ENCODE data around the gene ZNF408.

Gene ZNF408

DNA sequence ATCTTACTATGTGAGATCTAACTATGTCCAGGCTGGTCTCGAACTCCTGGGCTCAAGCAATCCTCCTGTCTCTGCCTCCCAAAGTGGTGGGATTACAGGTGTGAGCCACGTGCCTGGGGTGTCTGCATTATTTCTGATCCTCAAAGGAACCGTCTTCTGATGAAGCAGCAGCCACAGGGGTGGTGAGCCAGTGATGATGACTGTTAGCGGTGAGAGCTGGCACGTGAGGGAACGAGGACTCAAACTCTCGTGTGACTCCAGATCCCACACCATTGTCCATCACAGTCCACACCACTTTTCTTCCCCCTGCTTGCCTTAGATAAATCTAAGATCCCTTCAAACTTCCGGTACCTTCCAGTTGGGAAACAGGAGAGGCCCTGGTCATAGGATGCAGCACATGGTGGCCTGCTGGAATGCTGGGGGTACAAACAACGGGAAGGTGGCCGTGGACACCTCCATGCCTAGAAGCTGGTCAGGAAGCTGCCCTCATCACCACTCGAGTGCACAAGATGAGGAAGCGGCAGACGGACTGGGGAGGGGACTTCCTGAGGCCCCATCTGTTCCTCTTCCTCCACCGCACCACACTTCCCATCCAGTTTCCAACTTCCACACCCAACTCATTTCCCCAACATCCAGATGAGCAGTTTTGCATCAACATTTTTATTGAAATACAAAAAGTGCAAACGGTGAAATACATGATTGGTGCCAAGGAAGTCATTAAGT lies 24.2 kb upstream of the ZNF408 start:
- peak; percentile 71 to 73 (median 72) for DNase-seq

DNA sequence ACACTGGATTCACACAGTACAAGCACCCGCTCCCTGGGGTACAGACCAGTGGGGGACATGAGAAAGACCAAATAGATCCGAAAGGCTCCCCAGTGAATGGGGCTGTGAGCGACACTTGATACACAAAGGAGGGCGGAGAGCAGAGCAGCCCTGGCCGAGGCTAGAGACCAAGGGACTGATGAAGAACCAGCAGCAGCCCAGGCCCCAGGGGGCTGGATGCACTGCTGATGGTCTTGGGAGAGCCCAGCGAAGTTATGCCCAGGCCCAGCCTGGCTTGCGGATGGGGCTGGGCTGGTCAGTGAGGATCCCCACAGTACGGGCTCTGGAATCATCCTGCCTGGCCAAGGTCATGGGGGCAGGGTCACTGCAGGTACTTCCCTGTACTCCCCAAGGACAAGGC lies 23.7 kb upstream of the ZNF408 start:
- no peak for DNase-seq

DNA sequence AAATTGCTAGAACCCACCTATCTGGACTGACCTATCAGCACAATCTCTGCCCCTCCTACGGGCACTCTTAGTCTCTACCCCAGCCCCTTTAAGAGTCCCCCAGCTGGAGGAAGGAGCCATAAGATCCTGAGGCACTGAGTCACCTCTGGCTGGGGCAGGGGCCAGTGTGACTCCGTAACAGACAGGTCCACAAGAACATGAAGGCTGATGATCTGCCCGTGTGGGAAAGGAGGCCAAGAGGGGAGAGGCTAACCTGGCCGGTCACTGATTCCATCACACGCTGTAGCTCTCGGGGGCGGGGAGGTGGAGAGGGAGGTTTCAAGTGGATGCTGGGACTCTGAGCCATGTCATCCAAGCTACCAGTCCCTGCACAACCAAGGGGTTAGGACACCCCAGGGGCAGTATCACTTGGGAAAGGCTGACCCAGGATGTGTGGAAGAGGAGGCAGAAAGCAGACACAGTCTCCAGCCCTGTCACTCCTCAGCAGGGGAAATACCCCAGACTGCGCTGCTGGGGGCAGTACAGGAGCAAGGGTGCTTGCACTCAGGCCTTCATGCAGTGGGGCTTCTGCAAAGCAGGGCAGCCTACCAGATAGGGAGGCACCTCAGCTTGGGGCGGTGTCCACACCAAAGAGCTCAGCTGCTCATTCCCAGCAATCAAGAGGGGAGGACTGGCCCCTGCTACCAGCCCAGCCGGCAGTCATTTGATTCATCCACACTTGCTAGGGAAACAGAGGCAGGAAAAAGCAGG lies 22.7 kb upstream of the ZNF408 start:
- DNase-seq, result no peak

DNA sequence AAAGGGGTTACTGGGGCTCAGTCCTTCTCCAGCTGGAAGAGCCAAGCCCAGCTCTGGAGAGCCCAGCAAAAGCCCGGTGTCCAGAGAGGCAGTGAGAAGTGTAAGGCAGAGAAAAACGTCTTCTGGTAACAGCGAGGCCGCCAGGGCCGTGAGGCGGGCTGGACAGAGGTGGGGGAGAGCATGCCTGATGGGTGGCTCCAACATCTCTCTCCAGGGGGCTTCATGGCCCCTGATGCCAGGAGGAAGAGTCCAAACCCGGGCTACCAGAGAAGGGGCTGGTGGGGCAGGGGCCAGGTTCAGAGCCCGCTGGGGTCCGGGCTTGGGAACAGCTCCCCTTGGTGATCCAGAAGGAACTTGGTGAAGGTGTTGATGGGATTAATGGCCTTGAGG lies 22.1 kb upstream of the ZNF408 start:
- no peak for DNase-seq

DNA sequence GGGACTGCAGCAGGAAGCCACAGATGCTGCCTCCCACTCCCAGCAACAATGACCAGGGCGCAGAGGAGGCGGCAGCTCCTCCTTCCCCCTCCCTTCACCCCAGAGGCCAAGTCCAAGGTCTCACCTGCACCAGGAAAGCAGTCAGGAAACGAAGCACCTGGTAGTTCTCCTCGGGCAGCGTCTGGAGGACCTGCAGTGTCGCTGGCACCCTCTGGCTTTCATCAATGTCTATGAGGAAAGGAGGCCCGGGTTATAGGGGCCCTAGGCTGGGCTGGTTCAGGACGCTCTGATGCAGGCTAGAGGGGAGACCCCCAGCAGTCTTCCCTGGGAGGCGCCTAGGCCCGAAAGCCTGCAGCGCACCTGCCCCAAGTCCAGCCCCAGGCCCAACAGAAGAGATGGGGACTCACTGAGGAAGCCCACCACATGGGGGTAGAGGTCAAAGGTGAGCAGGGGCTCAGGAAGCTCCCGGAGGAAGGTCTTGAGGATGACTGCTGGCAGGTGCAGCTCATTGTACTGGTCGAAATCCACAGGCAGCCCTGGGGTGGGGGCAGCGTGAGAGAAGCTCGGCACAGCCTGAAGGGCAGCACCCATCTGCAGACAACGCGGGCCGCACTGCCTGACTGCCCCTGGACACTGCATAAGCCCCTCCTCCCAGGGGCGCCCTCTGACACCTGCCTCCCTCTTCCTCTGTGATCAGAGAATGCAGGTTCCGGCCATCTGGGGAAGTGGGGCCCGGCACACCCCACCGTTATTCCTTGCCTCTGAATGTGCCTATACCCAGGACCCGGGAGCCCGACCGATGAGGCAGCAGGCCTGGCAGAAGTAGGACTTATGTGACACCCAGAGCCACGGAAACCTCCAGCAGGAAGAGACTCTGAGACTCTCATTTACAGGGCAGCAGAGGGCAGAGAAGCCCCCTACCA lies 21.3 kb upstream of the ZNF408 start:
- DNase-seq, result no peak

DNA sequence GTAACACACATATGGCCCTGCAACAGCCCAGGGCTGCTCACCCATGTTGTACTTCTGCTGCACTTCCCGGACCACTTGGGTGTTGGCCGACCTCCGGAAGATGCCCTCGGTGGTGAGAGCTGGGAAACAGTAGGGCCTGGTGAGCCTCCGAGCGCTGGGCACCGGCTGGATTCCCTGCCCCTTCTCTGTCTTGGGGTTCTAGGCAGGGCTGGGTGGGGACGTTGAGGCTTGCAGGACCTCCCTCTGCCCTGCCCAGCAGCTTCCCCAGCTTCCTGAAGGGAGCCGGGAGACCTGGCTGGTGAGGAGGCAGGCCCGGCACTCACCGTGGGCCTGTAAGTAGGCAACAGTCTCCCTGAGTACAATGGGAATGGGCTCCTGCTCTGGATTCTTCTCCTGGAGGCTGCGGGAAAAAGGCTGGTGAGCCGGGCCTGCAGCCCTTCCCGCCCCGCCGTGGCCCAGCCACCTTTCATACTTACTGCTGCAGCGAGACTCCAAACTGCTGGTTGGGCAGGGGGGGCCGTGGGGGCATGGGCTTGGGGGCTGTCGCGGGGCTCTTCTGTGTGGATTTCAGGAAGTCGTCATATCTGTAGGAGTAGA lies 20.6 kb upstream of the ZNF408 start:
- no peak for DNase-seq

DNA sequence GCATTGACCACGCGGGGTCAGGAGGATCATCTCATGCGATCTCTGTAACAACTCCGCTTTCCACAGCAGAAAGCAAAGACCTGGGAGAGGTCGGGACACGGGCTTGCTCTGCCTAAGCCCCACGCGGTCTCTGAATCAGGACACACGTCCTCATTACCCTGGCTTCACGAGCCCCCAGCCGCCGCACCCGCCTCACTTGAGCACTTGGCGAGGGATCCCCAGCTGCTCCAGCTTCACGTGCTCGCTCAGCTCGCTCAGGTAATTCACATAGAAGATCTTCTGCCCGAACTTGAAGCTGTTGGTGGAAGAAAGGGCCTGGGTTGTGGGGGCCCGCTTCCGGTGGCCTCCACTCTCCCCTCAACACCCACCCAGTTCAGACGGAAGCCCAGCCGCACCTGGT lies 20.0 kb upstream of the ZNF408 start:
- no peak for DNase-seq

DNA sequence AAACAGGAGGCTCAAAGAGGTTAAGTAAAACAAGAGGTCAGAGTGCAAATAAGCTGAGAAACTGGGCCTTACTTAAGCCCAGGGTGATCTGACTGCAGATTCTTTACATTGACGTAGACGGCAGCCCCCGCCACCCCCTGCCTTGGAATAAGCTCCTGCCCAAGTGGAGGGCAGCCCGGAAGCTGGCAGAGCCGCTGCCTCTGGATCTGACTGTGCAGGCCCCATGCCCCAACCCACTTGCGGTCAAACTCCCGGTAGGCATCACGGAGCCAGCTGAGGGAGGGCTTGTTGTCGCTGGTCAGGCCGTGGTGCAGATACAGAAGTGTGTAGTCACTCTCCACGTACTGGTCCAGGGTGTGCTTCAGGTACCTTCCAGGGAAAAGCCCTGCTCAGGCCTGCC lies 19.0 kb upstream of the ZNF408 start:
- no peak for DNase-seq

DNA sequence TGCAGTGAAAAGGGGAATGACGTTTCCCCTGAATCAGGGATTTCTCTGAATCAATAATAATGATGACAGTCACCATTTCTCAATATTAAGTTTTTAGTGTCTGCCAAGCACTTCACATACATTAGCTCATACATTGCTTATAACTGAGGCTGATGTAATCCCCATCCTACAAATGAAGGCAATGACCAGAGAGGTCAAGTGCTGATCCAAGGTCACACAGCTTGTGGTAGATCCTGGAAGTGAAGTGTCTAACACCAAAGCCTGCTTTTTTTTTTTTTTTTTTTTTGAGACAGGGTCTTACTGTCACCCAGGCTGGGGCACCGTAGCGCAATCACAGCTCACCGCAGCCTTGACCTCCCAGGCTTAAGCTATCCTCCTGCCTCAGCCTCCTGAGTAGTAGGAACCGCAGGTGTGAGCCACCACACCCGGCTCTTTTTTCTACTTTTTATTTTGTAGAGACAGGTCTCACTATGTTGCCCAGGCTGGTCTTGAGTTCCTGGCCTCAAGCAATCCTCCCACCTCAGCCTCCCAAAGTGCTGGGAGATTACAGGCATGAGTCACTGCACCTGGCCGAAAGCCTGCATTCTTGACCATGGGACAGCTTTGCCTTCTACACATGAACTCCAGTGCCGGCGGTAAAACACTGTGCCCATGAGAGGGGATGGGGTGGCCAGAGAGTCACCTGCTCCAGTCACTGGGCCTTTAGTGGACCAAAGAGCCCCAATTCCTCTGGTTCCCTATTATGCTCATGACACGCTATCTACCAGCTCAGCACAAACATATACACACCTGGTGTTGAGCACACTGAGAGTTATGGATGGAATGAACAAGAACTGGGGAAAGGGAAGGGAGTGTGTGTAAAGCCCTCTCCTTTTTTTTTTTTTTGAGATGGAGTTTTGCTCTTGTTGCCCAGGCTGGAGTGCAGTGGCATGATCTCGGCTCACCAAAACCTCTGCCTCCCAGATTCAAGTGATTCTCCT lies 17.8 kb upstream of the ZNF408 start:
- DNase-seq, result no peak

DNA sequence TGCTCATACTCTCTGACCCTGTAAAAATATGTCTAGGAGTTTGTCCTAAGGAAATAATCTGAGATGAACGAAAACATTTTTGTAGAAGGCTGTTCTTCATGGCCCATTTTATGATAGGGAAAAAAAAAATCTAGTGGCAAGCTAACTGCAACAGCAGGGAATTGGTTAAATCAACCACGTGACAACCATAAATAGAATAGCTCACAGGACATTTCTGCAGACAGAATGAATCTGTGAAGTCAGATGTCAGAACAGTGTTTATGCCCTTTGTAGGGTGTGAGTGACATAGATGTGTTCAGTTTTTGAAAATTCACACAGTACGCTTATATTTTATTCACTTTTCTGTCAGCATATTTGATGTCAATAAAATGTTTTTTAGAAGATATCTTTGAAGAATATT lies 16.5 kb upstream of the ZNF408 start:
- no peak for DNase-seq

DNA sequence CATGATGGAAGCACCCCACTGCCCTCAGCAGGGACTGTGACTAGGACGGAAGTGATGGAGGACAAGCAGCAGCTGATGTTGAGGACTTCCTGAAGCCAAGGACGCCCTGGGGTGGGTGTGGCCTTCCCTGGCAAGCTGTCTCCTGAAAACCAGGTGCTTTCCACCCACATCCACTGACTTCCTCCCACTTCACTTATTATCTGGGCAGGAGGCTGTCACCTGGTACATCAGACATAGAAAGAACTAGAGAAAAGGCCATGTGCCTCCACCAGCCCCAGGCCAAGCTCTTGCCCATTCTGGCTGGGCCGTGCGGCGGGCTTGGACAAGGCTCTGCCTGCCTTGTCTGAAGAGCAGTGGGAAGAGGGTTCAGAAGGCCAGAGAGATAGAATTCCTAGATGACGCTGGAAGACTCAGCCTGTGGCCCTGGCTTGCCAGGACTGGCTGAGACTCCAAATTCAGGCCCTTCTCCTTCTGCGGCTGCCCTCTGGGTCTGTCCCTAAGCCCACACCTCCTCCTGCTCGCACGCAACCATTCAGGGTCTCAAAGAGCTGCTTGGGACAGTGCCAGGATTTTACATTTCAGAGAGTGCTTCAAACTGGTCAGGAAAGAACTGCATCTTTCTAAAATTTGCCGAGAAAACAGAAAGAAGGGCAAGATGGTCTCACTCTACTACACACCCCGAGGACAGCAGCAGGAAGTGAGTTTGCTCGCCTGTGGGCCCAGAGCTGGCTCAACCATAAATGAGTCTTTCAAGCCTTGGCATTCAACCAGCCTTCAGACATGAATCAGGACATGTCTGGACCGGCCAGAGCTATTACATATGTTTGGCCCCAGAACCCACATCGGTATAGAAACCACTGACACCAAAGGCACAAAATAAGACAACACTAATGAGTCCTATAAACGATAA lies 13.7 kb upstream of the ZNF408 start:
- DNase-seq, result no peak

DNA sequence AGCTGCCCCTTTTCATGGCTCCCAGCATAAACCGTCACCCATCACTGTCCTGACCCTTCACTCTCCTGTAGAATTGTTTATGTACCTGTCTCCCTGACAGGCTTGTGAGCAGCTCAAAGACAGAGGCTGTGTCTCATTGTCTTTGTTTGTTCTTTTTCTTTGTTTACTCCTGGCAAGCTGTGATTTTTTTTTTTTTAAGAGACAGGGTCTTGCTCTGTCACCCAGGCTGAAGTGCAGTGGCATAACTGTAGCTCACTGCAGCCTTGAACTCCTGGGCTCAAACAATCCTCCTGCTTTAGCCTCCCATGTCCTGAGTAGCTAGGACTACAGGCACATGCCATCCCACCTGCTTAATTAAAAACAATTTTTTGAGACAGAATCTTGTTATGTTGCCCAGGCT lies 10.1 kb upstream of the ZNF408 start:
- DNase-seq, result no peak

DNA sequence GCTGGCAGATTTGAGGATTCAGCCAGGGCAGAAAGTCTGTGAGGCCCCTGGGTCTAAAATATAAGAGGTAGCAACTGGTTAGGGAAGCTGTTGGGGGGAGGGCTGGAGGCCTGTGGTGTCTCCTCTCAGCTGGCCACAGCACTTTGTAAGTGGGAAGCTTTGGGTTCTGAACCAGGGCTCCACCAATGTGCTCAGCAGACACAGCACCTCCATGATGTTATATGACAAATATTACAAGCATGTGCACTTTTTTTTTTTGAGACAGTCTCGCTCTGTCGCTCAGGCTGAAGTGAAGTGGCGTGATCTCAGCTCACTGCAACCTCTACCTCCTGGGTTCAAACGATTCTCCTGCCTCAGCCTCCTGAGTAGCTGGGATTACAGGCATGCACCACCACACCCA lies 8.4 kb upstream of the ZNF408 start:
- no peak for DNase-seq

DNA sequence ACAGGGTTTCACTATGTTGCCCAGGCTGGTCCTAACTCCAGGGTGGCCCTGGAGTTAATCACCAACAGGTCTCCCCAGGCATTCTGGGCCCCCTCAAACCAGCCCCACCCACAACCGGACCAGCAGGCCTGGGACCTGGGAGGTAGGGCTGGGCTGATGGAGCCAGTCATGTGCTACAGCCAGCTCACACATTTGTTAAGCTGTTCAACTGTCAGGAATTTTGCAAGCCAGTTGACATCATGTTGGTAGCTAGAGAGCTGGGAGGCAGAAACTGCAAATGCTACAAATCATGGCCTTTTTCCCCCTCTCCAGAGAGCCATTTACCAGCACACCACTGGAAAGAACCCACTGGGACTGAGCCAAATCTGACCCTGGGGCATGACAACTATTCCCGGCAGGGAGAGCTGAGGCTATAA lies 7.2 kb upstream of the ZNF408 start:
- no peak for DNase-seq

DNA sequence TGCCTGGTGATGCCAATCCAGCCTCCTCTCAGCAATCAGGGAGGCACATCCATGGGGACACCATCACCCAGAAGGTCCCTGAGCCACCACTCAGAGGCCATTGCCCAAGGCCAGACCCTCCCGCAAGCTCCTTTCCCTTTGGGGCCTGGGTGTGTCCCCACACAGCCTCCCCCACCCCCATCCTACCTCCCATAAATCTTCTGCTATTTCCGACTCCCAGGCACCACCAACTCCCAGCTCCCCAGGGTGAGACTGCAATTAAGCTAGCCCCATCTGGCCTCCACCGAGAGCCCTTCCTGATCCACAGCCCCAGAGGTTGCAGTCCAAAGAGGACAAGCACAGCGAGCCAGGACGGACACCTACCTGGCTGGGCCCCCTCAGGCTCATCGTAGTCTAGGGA lies 6.8 kb upstream of the ZNF408 start:
- DNase-seq, result no peak

DNA sequence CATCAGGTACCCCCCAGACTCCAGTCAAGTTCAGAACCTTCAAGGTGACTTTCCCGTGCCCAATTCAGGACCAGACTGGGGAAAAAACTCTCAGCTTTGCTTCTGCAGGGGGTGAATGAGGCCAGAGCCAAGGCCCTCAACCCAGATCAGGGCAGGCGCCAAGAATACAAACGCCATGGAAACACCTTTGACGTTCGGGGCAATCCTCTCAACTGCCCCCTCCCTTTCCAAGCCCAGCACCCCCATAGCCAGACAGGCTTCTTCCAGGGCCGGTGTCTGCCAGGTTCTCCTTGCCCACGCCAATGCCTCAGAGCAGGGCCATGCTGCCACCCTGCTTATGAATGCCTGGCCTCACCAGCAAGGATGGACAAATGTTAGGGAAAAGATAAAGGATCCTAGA lies 6.2 kb upstream of the ZNF408 start:
- DNase-seq, result no peak

DNA sequence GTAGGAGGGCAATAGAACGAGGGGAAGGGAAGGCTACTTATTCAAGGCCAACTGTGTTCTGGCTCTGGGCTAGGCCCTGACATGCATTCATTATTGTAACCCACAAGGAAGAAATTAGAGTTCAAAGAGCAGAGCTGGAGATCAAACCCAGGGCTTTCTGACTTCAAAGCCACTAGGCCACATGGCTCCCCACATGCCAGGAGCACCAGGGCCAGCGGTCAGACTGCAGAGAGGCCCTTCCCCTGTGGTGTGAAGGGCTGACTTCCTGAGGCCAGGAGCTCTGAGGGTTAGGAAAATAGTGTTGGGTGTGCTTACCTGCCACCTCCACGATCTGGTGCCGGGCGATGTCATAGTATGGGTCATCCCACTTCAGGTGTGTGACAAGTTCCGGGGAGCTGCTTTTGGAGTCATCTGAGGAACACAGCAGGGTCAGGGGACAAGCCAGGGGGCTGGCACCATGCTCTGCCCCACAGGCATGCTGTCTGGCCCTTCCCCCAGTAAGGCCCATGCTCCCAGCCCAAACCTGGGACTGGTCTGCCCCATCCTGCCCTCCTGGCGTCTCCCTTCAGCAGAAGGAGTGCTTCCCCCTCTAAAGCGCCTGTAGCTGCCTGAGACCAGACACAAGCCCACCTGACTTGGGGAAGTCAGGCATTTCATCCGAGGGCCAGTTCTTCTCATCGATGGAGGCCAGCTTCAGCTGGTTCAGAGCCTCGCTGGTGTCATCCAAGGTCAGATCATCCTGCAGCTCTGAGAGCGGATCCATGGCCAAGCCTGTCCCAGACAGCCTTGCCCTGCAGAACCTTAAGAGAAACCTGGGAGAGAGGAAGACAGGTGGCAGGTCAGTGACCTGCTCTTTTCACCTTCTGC lies 5.3 kb upstream of the ZNF408 start:
- DNase-seq, result no peak

DNA sequence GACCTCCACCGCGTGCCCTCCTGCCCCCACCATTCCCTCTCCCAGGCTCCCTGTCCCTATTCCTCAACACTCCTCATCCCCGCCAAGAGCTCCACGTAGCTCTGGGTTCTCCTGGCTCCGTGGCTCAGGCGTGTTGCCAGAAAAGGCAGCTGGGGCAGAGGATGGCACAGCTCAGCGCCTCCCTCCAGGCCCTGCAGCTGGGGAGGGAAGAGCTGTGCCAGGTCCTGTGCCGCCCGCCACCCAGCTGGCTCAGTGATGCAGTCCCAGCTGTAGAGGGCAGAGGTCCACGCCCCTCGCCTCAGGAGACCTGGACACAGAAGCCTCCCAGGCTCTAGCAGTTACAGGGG lies 4.6 kb upstream of the ZNF408 start:
- DNase-seq, result no peak

DNA sequence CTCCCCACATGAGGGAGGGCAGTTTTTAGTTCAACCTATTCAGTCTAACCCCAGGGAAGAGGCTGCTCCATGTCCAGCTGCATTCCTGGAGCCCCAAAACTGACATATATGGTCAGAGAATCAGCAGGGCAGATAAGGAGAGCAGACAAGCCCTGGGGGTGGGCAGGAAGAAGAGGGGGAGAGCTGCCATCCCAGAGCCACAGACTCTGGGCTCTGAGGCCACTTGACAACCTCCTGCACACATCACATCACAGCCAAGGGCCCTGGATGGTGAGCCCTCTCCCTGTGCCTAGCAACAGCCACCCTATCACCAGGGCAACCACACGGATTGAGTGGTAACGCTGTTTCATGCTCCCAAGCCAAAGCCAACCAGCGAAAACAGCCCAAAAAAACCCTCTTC lies 3.5 kb upstream of the ZNF408 start:
- DNase-seq, result no peak

DNA sequence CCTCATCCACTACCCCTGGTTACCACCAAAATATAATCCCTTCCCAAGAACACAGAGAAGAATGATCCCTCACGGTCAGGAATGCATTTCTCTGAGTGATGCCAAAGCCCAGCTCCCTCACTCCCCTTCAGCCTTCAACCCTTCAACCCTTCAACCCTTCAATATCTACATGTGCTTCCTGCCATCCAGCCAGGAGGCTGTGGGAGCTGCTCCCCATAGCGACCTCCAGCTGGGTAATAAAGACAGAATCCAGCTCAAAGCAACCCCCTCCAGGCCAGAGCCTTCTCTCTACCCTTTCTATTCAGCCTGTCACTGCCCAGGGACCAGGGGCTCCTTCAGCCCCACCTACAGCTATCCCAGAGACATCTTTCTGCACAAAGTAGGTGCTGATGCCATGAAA lies 3.1 kb upstream of the ZNF408 start:
- no peak for DNase-seq
